NCI-H1694 treated with DMSO at 0.1 percent for 48 hours (cell line): Measurements from ENCODE around the gene VASN.
A peak's percentile ranks its signal among the peaks of the same experiment; 100 is the strongest.

ENCODE experiments used
- DNase-seq: peaks from one replicate; lab custom pipeline; 2025; lab: John Stamatoyannopoulos, UW

VASN gene

DNA sequence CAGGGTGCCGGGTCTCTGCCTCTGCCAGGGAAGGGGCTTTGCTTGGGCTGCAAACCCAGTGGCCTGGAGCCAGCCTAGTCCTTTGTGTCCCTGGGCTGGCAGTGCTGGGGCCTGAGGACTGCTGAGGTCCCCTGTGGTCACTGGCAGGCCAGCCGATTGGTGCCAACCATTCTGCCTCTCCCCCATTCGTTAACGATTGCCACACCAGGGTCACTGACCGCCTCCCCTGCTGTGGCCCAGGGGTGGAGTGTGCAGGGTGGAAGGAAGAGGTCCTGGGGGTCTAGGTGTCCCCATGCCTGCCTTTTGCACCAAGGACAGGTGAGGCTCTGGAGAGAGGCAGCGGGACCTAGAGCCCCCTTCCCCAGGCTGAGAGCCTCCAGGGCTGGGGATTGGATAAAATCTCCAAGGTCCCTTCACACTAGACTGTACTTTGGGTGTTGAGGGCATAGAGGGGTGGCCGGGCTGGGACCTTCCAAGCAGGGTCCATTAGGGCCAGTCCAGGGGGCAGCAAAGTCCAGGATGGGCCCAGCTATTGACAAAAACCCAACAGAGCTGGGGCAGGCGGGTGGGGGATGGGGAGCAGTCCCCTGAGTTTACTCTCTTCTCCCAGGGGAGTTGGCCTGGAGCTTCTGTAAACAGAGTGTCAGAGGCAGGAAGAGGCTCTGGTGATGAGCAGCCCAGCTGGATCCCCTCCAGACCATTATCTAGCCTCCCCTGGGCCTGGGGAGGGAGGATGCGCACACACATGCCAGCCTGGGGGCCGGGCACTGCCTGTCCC, 1.1 kb downstream of the VASN start:
- peak; percentile 17 for DNase-seq

GRCh38 chr16:4373356-4373908, 1.8 kb downstream of the VASN start:
- DNase-seq: no peak

DNA sequence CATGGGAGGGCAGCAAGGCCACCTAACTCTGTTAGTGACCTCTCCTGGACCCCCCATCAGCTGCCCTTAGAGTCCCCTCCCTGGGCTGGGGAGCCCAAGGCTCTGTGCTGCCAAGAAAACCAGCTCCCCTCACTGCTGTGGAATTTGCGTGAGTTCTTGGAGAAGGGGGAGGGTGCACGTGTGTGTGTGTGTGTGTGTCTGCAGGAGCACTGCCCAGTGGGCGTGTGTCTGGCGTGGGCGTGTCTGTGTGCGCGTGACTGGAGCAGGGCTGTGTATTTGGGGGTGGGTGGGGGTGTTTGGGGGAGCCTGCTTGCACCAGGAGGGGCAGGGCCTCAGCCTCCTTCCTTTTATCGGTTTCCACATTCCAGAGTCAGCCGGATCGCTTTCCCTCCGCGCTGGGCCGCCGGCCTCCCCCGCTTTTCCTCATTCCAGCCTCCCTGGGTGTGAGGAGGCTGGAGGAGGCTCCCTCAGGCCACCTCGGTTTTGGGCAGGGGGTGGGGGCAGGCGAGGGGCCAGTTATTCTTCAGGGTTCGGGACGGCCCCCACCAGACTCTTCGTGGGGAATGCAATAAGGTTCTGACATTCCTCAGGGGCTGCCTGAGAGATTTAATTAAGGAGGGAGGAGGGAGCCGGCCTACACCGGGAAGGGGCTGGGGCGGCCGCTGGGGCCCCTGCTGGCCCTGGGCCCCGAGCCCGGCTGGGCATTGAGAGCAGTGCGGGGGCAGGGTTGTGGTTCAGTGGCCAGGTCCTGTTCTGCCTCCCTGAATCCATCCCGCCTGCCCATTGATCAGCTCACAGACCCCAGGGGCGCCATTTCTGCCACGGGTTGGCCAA, 2.5 kb downstream of the VASN start:
- no peak for DNase-seq

- DNase-seq: no peak
These were observed 4.1 kb downstream of the VASN start for GRCh38 chr16:4375717-4376116.

DNA sequence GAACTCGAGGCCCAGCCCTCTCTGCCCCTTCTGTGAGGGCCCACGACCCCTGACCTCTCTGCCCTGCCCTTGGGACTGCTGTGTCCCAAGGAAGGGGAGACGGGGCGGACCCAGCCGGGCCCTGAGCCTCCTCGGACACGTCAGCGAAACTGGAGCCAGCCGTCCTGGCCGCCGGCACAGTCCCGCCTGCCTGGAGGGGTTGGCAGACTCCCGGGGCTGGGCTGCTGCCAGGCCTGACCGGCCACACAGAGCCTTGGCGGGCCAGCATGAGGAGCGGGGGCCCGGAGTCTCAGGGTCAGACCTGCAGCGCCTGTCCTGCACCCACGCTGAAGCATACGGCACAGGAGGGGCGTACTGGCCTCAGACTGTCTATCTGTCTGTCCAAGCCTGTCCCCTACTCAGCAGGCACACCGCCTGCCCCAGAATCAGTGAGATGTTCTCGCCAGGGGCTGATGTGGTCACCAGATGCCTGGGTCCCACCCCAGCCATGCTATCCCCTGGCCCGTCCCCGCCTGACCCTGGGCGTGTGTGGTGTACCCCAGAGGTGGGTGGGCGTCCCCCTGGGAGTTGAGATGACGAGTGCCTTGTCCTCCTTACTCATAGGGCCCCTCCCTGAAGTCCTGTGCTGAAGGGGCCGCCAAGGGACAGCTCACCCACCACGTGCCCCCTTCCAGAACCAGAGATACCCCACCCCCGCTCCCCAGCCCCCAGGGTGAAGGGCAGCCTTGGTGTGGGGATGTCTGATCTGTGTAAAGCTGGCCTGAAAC, 4.7 kb downstream of the VASN start:
- DNase-seq: no peak

GRCh38 chr16:4376893-4377572, 5.4 kb downstream of the VASN start:
- no peak for DNase-seq

DNA sequence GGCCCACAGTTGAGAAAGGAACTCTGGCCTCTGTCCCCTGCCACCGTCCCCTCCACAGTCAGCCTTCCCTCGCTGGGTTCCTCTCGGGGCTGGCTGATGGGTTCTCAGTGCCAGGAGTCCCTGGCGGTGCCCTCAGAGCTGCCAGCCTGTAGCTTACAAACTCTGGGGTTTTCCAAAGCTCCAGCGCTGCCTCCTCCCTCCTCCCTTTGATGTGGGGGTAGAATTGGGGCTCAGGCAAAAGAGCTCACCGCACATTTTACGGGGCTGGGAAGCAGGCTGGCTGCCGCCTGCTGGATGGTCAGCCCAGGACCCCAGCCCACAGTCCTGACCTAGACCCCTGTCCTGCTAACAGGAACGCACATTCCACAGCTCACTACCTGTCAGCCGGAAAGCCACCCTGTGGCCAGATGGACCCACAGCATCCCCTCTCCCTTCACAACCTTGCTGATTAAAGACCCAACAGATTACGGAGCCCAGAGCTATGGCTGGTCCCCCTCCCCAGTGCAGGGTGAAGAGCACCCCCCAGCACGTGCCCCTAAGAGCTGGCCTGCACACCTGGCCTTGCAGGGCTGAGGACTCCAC, 6.0 kb downstream of the VASN start:
- no peak for DNase-seq

DNA sequence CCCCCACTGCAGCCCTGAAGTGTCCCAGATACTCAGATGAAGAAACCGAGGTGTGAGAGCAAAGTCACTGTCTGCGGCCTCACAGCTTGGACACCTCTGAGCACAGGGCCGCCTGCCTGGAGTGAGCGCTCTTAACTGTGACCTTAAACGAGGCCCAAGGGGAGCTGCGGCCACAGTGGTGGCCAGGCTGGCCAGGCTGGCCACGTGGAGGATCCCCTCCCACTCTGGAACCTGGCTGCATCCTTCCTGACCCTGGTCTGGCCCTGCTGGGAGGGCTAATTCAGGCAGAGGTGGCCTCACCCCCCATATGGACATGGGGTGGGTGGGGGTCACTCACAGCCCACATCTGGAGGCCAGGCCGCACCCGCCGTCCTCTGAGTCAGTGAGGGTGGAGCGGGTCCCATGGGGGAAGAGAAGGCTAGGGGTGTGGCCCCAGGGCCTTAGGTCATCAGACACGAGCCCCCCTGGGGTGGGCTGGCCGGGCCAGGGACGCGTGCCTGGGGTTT, 6.6 kb downstream of the VASN start:
- DNase-seq: no peak

DNA sequence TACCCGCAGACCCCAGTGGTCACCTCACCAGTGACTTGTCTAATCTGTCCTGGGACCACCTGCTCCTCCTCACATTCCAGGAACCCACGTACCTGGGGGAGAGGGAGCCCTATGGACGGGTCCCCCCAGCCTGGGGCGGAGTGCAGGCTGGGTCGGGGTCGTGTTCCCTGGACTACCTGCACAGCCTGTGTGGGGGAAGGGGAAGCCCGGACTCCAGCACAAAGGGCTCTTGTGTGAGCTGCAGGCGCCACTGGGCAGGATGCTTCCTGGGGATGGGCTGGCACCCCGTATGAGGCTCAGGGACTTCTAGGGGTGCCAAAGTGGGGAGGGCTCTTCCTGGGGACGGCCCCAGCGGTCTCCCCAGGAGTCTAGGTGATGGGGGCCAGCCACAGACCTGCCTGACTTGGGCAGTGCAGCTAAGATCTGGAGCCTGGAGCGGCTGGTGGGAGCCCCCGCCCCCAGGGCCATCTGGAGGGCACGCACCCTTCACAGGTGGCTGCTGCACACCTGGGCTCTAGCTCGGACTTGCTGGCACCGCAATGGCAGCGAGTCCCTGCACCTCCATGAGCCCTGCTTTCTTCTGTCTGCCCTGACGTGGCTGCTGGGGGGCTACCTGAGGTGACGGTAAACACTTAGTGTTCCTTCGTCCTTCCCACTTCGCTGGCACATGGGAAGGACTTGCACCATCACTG, 7.5 kb downstream of the VASN start:
- DNase-seq: no peak

- no peak for DNase-seq
These were observed 8.7 kb downstream of the VASN start for GRCh38 chr16:4380119-4381063.

- no peak for DNase-seq
These were observed 9.7 kb downstream of the VASN start for GRCh38 chr16:4381072-4381934.

- no peak for DNase-seq
These were observed 10.5 kb downstream of the VASN start for GRCh38 chr16:4381935-4382794.

- DNase-seq: no peak
These were observed 11.2 kb downstream of the VASN start for GRCh38 chr16:4382795-4383357.

GRCh38 chr16:4383591-4384444, 12.2 kb downstream of the VASN start:
- DNase-seq: no peak

- DNase-seq: no peak
These were observed 12.9 kb downstream of the VASN start for GRCh38 chr16:4384509-4384942.
